Measurements from ENCODE around the gene TERB2. TPM values are rescaled to one million over a fixed set of nuclear protein-coding genes. Genes with fewer than 3 reads are reported as not detected.
"Not testable (repeated sequence)": the region's sequence is repeated elsewhere in the genome, so short reads cannot be mapped to it uniquely, and the experiment has no call there.

The TERB2 gene
- total RNA-seq (2021; fragmentation: NEBNext Ultra II Directional; extraction: Animal tissue kit (Norgen Biotek cat#: 25700)), result not detected
- long read RNA-seq, result 0 reads

GRCh38 chr15:44956388-44956787 lies at the start of gene TERB2:
Gene TERB2, plus strand, starts transcription at chr15:44956687. Its CDS starts 32 bp downstream, at chr15:44956719.
- H3K27ac Mint-ChIP-seq, result no peak within 1 kb of the TSS
- TF ChIP-seq CTCF (IDR thresholded peaks at IDR 0.05), result no peak
- peaks cover 4% of the 10 kb centered on the region for H3K27me3 Mint-ChIP-seq (ENCODE audit: insufficient read depth)
- no peaks in the 10 kb centered on the region for H3K36me3 Mint-ChIP-seq (ENCODE audit: low read depth)
- H3K4me1 Mint-ChIP-seq (ENCODE audit: low read depth), result no peaks in the 10 kb centered on the region
- no peak within 1 kb of the TSS for H3K4me3 Mint-ChIP-seq
- no peak for DNase-seq
- no peaks in the 10 kb centered on the region for H3K9me3 Mint-ChIP-seq

- H3K9me3 Mint-ChIP-seq, result no peaks in the 10 kb centered on the region
- peaks cover 3% of the 10 kb centered on the region; the same call in 1 of the 2 replicates for H3K27me3 Mint-ChIP-seq (ENCODE audit: insufficient read depth)
- no peaks in the 10 kb centered on the region for H3K36me3 Mint-ChIP-seq (ENCODE audit: low read depth)
- no peaks in the 10 kb centered on the region for H3K4me1 Mint-ChIP-seq (ENCODE audit: low read depth)
- H3K4me3 Mint-ChIP-seq, result no peak overlapping the region
- no peak overlapping the region for H3K27ac Mint-ChIP-seq
- no peak for DNase-seq
- no peak for TF ChIP-seq CTCF (IDR thresholded peaks at IDR 0.05)
Observed at GRCh38 chr15:44909423-44909822, 47.1 kb upstream of the TERB2 start.

GRCh38 chr15:44910981-44911625 lies 45.4 kb upstream of the TERB2 start:
- no peak for TF ChIP-seq CTCF (IDR thresholded peaks at IDR 0.05)
- Mint-ChIP-seq H3K4me1 (ENCODE audit: low read depth) (no peaks in the 10 kb centered on the region), H3K36me3 (ENCODE audit: low read depth) (no peaks in the 10 kb centered on the region)

GRCh38 chr15:44912186-44912585 lies 44.3 kb upstream of the TERB2 start:
- not testable (repeated sequence) for DNase-seq; H3K9me3 Mint-ChIP-seq; H3K27me3 Mint-ChIP-seq (ENCODE audit: insufficient read depth); H3K36me3 Mint-ChIP-seq (ENCODE audit: low read depth); H3K4me1 Mint-ChIP-seq (ENCODE audit: low read depth); H3K27ac Mint-ChIP-seq; H3K4me3 Mint-ChIP-seq

More at GRCh38 chr15:44910981-44911625, 45.4 kb upstream of the TERB2 start:
- Mint-ChIP-seq H3K27me3 (ENCODE audit: insufficient read depth) (peaks cover 1% of the 10 kb centered on the region; the same call in 1 of the 2 replicates), H3K27ac (no peak overlapping the region), H3K4me3 (no peak overlapping the region), H3K9me3 (no peaks in the 10 kb centered on the region)
- no peak for DNase-seq

- not testable (repeated sequence) for H3K4me3 Mint-ChIP-seq; H3K27ac Mint-ChIP-seq; H3K4me1 Mint-ChIP-seq (ENCODE audit: low read depth); H3K9me3 Mint-ChIP-seq; DNase-seq; H3K36me3 Mint-ChIP-seq (ENCODE audit: low read depth); H3K27me3 Mint-ChIP-seq (ENCODE audit: insufficient read depth)
Observed at GRCh38 chr15:44912974-44913448, 43.5 kb upstream of the TERB2 start.

GRCh38 chr15:44918136-44918535 lies 38.4 kb upstream of the TERB2 start:
- H3K4me1 Mint-ChIP-seq (ENCODE audit: low read depth), result no peaks in the 10 kb centered on the region
- TF ChIP-seq CTCF (IDR thresholded peaks at IDR 0.05), result no peak
- no peak overlapping the region for H3K4me3 Mint-ChIP-seq
- H3K9me3 Mint-ChIP-seq, result no peaks in the 10 kb centered on the region
- DNase-seq, result no peak
- no peaks in the 10 kb centered on the region for H3K36me3 Mint-ChIP-seq (ENCODE audit: low read depth)
- no peak overlapping the region for H3K27ac Mint-ChIP-seq
- H3K27me3 Mint-ChIP-seq (ENCODE audit: insufficient read depth), result peaks cover 8% of the 10 kb centered on the region; the same call in 1 of the 2 replicates

GRCh38 chr15:44928658-44929057 lies 27.8 kb upstream of the TERB2 start:
- H3K27ac Mint-ChIP-seq; H3K4me3 Mint-ChIP-seq; DNase-seq; H3K36me3 Mint-ChIP-seq (ENCODE audit: low read depth); H3K9me3 Mint-ChIP-seq; H3K4me1 Mint-ChIP-seq (ENCODE audit: low read depth): not testable (repeated sequence)
- H3K27me3 Mint-ChIP-seq (ENCODE audit: insufficient read depth), result peaks cover 13% of the 10 kb centered on the region

GRCh38 chr15:44930283-44930682 lies 26.2 kb upstream of the TERB2 start:
- H3K4me3 Mint-ChIP-seq; H3K9me3 Mint-ChIP-seq; H3K27ac Mint-ChIP-seq; DNase-seq; H3K4me1 Mint-ChIP-seq (ENCODE audit: low read depth); H3K36me3 Mint-ChIP-seq (ENCODE audit: low read depth): not testable (repeated sequence)
- peaks cover 15% of the 10 kb centered on the region for H3K27me3 Mint-ChIP-seq (ENCODE audit: insufficient read depth)

GRCh38 chr15:44958302-44958701 lies 1.8 kb downstream of the TERB2 start:
- DNase-seq; H3K36me3 Mint-ChIP-seq (ENCODE audit: low read depth); H3K27ac Mint-ChIP-seq; H3K27me3 Mint-ChIP-seq (ENCODE audit: insufficient read depth); H3K4me1 Mint-ChIP-seq (ENCODE audit: low read depth); H3K4me3 Mint-ChIP-seq; H3K9me3 Mint-ChIP-seq: not testable (repeated sequence)

All from HFFc6 (cell line).